ENCODE measurements around the gene UCHL5.

- TF ChIP-seq POLR2AphosphoS5 (IDR thresholded peaks at IDR 0.05), result no peak
- TF ChIP-seq, protein P1, sequence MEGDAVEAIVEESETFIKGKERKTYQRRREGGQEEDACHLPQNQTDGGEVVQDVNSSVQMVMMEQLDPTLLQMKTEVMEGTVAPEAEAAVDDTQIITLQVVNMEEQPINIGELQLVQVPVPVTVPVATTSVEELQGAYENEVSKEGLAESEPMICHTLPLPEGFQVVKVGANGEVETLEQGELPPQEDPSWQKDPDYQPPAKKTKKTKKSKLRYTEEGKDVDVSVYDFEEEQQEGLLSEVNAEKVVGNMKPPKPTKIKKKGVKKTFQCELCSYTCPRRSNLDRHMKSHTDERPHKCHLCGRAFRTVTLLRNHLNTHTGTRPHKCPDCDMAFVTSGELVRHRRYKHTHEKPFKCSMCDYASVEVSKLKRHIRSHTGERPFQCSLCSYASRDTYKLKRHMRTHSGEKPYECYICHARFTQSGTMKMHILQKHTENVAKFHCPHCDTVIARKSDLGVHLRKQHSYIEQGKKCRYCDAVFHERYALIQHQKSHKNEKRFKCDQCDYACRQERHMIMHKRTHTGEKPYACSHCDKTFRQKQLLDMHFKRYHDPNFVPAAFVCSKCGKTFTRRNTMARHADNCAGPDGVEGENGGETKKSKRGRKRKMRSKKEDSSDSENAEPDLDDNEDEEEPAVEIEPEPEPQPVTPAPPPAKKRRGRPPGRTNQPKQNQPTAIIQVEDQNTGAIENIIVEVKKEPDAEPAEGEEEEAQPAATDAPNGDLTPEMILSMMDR (IDR thresholded peaks at IDR 0.05), result no peak
- no peak for TF ChIP-seq POLR2A (IDR thresholded peaks at IDR 0.05)
Measured at GRCh38 chr1:193085263-193085662, 26.1 kb upstream of the UCHL5 start.
